CD14-positive monocyte (primary cell): Measurements from ENCODE around the gene DHX29. TPM values are rescaled to one million over a fixed set of nuclear protein-coding genes. Genes with fewer than 3 reads are reported as not detected.

Experiments
- DNase-seq, 3 donors: peaks; one replicate each; pipeline ENCODE4 v3.0.0-alpha.2; 2011 to 2022
- H2AFZ ChIP-seq: 2 replicates; pipeline ENCODE4 v1.6.0; 2012; ENCODE audit warnings: mild to moderate bottlenecking, low read depth, low read length, inconsistent platforms; ENCODE audit not compliant: insufficient read depth, poor library complexity, severe bottlenecking
- H3K27ac ChIP-seq, 2 donors: 1 replicate in 1 of 2; 2 replicates in 1 of 2; pipeline ENCODE4 v1.5.1; 2012 to 2013; ENCODE audit warnings: low read length in 2 of 2, control low read depth in 1 of 2, inconsistent platforms in 1 of 2, low read depth in 1 of 2, mild to moderate bottlenecking in 1 of 2
- H3K27me3 ChIP-seq, 2 donors: one replicate each; pipeline versions ENCODE4 v1.6.0 to v1.6.1; 2011 to 2013; ENCODE audit warnings: low read length in 2 of 2; ENCODE audit not compliant: control insufficient read depth in 2 of 2, insufficient read depth in 2 of 2
- H3K36me3 ChIP-seq, 2 donors: replicated peaks in 1 of 2; 1 replicate in 1 of 2; 2 replicates in 1 of 2; pipeline versions ENCODE4 v1.5.1 to v1.6.1; 2012 to 2013; ENCODE audit warnings: low read length in 2 of 2, control low read depth in 1 of 2, inconsistent platforms in 1 of 2, mild to moderate bottlenecking in 1 of 2; ENCODE audit not compliant: insufficient read depth in 2 of 2, control insufficient read depth in 1 of 2
- H3K4me1 ChIP-seq, 2 donors: 1 replicate in 1 of 2; 2 replicates in 1 of 2; pipeline versions ENCODE4 v1.5.1 to v1.6.1; 2012 to 2013; ENCODE audit warnings: low read length in 2 of 2, control low read depth in 1 of 2, inconsistent platforms in 1 of 2, mild to moderate bottlenecking in 1 of 2, moderate library complexity in 1 of 2; ENCODE audit not compliant: insufficient read depth in 2 of 2, control insufficient read depth in 1 of 2
- H3K4me2 ChIP-seq: replicated peaks from 2 replicates; pipeline ENCODE3; 2012; ENCODE audit warnings: low read length, moderate library complexity, mild to moderate bottlenecking; ENCODE audit not compliant: poor library complexity, severe bottlenecking; ENCODE audit errors: extremely low read depth
- H3K4me3 ChIP-seq, 3 experiments: fragments of 200-600 bp in 1 of 3; sonication (generic) in 1 of 3; replicated peaks in 1 of 3; 1 replicate in 2 of 3; 2 replicates in 1 of 3; pipeline ENCODE4 v1.5.1; 2011 to 2013; ENCODE audit warnings: low read length in 3 of 3, mild to moderate bottlenecking in 3 of 3, control low read depth in 2 of 3, low read depth in 2 of 3, inconsistent platforms in 1 of 3, moderate library complexity in 1 of 3
- H3K79me2 ChIP-seq: 2 replicates; pipeline ENCODE4 v1.6.0; 2012; ENCODE audit warnings: mild to moderate bottlenecking, control low read depth, inconsistent platforms, low read length, moderate library complexity; ENCODE audit not compliant: insufficient read depth
- H3K9ac ChIP-seq: 2 replicates; pipeline ENCODE4 v1.6.0; 2017; ENCODE audit warnings: low read length, mild to moderate bottlenecking; ENCODE audit not compliant: insufficient read depth, poor library complexity, severe bottlenecking
- H3K9me3 ChIP-seq, 2 donors: replicated peaks in 1 of 2; 1 replicate in 1 of 2; 2 replicates in 1 of 2; pipeline versions ENCODE4 v1.5.1 to v1.6.1; 2012 to 2013; ENCODE audit warnings: low read length in 2 of 2, control low read depth in 1 of 2; ENCODE audit not compliant: control insufficient read depth in 1 of 2, insufficient read depth in 1 of 2
- H4K20me1 ChIP-seq: 2 replicates; pipeline ENCODE4 v1.6.0; 2012; ENCODE audit warnings: mild to moderate bottlenecking, low read length, control low read depth, moderate library complexity; ENCODE audit not compliant: insufficient read depth
- H3K27ac Mint-ChIP-seq, 7 donors: one replicate each; pipeline ENCODE4 v1.8.0; 2020; ENCODE audit warnings: mild to moderate bottlenecking in 7 of 7, mixed read lengths in 7 of 7, moderate library complexity in 6 of 7, inconsistent platforms in 2 of 7
- H3K27me3 Mint-ChIP-seq, 3 donors: one replicate each; pipeline ENCODE4 v1.8.0; 2021 to 2022; ENCODE audit warnings: low read depth in 3 of 3, mild to moderate bottlenecking in 3 of 3, mixed read lengths in 3 of 3, moderate library complexity in 3 of 3, inconsistent platforms in 1 of 3
- H3K36me3 Mint-ChIP-seq, 2 donors: one replicate each; pipeline ENCODE4 v1.8.0; 2020; ENCODE audit warnings: mixed read lengths in 2 of 2, inconsistent platforms in 1 of 2, mild to moderate bottlenecking in 1 of 2
- H3K4me1 Mint-ChIP-seq: one replicate; pipeline ENCODE4 v1.8.0; 2020; ENCODE audit warnings: mild to moderate bottlenecking, mixed read lengths
- H3K4me3 Mint-ChIP-seq, 2 donors: one replicate each; pipeline ENCODE4 v1.8.0; 2020; ENCODE audit warnings: mild to moderate bottlenecking in 2 of 2, mixed read lengths in 2 of 2, moderate library complexity in 1 of 2
- H3K9me3 Mint-ChIP-seq, 7 donors: one replicate each; pipeline ENCODE4 v1.8.0; 2020 to 2022; ENCODE audit warnings: mixed read lengths in 7 of 7, mild to moderate bottlenecking in 6 of 7, moderate library complexity in 6 of 7, inconsistent platforms in 2 of 7
- WGBS: methylation state at CpG from one replicate; pipeline ENCODE4 v1.1.5; 2013; ENCODE audit warnings: missing lambda C conversion rate; ENCODE audit not compliant: insufficient coverage; 5-methylcytosine and 5-hydroxymethylcytosine counted together
- intact Hi-C, 2 donors: fragments of 100-400 bp; cut with micrococcal nuclease; formaldehyde crosslinking; loops; one replicate each; pipeline versions ENCODE4 v1.15.0 to v1.15.1; 2023
- polyA plus RNA-seq, 3 donors: library from polyadenylated mRNA; depleted of rRNA in 1 of 3; unstranded in 2 of 3; stranded (reverse) in 1 of 3; fragments of 300-500 nt in 2 of 3; fragments of >200 nt in 1 of 3; fragmentation: Illumina TruSeq in 2 of 3; gene quantifications; 1 replicate in 2 of 3; 2 replicates in 1 of 3; pipeline ENCODE4 v1.2.3, GENCODE V29; 2012 to 2021
- TF ChIP-seq, protein P1 (sequence below): fragments of 200-600 bp; IDR thresholded peaks from one replicate; pipeline ENCODE4 v1.8.0; 2022; ENCODE audit warnings: antibody characterized with exemption, mild to moderate bottlenecking

The DHX29 gene
- polyA plus RNA-seq, 3 donors, result 5.2 to 15.9 (median 9.7) TPM

DNA sequence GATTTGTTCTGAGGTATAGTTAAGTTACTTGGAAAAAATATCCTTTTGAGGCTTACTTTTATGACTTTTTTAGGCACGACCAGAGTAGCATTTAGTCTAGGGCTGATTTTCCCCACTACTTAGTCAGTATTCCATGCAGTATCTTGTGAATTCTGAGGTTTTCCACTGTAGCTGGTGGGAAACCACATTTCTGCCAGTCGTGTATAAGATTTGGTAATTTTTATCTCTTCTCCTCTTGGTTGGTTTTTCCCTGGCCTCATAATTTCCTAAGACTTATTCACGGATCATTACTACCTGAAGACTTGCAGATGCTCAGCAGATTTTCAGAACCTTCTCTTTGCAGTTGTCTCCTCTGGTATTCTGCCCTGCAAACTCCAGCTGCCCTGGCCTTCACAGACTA lies 23.8 kb upstream of the DHX29 start:
- peaks cover 57 to 65% of the 10 kb centered on the region in 2 donors for H3K36me3 Mint-ChIP-seq
- Histone ChIP-seq H2AFZ (no peak overlapping the region), H3K4me2 (no peak overlapping the region), H3K4me1 (no peaks in the 10 kb centered on the region), H3K4me3 (no peak overlapping the region), H3K9me3 (no peaks in the 10 kb centered on the region), H3K27me3 (no peaks in the 10 kb centered on the region), H3K79me2 (peaks cover 8% of the 10 kb centered on the region), H4K20me1 (peaks cover 13% of the 10 kb centered on the region), H3K36me3 (peaks cover 75 to 87% of the 10 kb centered on the region in 2 donors), H3K27ac (no peak overlapping the region), H3K9ac (no peak overlapping the region)
- intact Hi-C loops, result no loop called here
- DNase-seq, result no peak
- H3K27ac Mint-ChIP-seq, result no peak overlapping the region
- no peaks in the 10 kb centered on the region for H3K27me3 Mint-ChIP-seq
- TF ChIP-seq, protein P1, sequence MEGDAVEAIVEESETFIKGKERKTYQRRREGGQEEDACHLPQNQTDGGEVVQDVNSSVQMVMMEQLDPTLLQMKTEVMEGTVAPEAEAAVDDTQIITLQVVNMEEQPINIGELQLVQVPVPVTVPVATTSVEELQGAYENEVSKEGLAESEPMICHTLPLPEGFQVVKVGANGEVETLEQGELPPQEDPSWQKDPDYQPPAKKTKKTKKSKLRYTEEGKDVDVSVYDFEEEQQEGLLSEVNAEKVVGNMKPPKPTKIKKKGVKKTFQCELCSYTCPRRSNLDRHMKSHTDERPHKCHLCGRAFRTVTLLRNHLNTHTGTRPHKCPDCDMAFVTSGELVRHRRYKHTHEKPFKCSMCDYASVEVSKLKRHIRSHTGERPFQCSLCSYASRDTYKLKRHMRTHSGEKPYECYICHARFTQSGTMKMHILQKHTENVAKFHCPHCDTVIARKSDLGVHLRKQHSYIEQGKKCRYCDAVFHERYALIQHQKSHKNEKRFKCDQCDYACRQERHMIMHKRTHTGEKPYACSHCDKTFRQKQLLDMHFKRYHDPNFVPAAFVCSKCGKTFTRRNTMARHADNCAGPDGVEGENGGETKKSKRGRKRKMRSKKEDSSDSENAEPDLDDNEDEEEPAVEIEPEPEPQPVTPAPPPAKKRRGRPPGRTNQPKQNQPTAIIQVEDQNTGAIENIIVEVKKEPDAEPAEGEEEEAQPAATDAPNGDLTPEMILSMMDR, result no peak
- WGBS, result 93% methylated on average over 2 of the region's 3 CpGs
- no peaks in the 10 kb centered on the region for H3K9me3 Mint-ChIP-seq
- no peak overlapping the region for H3K4me3 Mint-ChIP-seq
- no peaks in the 10 kb centered on the region for H3K4me1 Mint-ChIP-seq

DNA sequence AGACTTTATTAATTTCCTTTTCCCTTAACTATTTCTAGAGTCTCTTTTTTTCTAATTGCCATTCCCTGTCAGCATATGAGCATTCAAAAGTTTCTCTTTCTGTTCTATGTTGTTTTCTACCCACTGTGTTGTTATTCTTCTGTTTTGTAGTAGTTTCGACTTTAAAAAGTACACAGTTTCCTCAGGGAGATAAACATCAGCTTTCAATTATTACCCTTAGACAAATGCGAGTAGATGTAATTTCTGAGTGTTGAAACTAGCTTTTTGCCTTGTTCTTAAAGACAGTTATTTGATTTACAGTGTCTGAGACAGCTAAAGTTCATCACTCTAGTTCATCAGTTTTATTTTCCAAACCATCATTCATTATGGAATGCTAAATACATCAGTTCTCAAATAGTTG lies 19.8 kb upstream of the DHX29 start:
- Mint-ChIP-seq H3K27ac (peak overlapping the region in 1 of 7 donors; percentile 12), H3K4me3 (no peak overlapping the region), H3K9me3 (no peaks in the 10 kb centered on the region), H3K27me3 (no peaks in the 10 kb centered on the region), H3K36me3 (peaks cover 61 to 83% of the 10 kb centered on the region in 2 donors), H3K4me1 (no peaks in the 10 kb centered on the region)
- no peak for DNase-seq
- Histone ChIP-seq H3K27me3 (no peaks in the 10 kb centered on the region), H2AFZ (no peak overlapping the region), H3K27ac (no peak overlapping the region), H3K36me3 (peaks cover 75 to 86% of the 10 kb centered on the region in 2 donors), H3K4me3 (no peak overlapping the region), H3K4me1 (no peaks in the 10 kb centered on the region), H3K79me2 (peaks cover 7% of the 10 kb centered on the region), H4K20me1 (peaks cover 4% of the 10 kb centered on the region), H3K4me2 (no peak overlapping the region), H3K9ac (no peak overlapping the region), H3K9me3 (no peaks in the 10 kb centered on the region)
- WGBS, result no CpG with 5 or more reads among the region's 2 CpGs
- intact Hi-C loops, result no loop called here
- TF ChIP-seq, protein P1, result no peak
